ENCODE results near the gene TPM2.

DNA sequence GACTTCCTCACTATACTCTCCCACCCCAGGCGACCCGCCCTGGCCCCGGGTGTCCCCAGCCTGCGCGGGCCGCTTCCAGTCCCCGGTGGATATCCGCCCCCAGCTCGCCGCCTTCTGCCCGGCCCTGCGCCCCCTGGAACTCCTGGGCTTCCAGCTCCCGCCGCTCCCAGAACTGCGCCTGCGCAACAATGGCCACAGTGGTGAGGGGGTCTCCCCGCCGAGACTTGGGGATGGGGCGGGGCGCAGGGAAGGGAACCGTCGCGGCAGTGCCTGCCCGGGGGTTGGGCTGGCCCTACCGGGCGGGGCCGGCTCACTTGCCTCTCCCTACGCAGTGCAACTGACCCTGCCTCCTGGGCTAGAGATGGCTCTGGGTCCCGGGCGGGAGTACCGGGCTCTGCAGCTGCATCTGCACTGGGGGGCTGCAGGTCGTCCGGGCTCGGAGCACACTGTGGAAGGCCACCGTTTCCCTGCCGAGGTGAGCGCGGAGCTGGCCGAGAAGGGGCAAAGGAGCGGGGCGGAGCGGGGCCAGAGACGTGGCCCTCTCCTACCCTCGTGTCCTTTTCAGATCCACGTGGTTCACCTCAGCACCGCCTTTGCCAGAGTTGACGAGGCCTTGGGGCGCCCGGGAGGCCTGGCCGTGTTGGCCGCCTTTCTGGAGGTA, 13.9 kb downstream of the TPM2 start:
- TF ChIP-seq CTCF (conservative IDR thresholded peaks at IDR 0.05) (no peak), ZFX (IDR thresholded peaks at IDR 0.05) (no peak)

Data from C4-2B (cell line).